Measurements from ENCODE around the gene RPS19BP1. TPM values are rescaled to one million over a fixed set of nuclear protein-coding genes. Genes with fewer than 3 reads are reported as not detected.
"Not testable (repeated sequence)": the region's sequence is repeated elsewhere in the genome, so short reads cannot be mapped to it uniquely, and the experiment has no call there.

Gene RPS19BP1
- total RNA-seq, 4 donors from 2014 or later: 144 to 176 (median 160) TPM

- ATAC-seq: no peak
- no peaks in the 10 kb centered on the region for H3K9me3 ChIP-seq
- H3K27ac ChIP-seq: peak overlapping the region in 3 of 4 donors; percentile 98 to 100 (median 100)
- no peaks in the 10 kb centered on the region for H3K27me3 ChIP-seq
- no peak for TF ChIP-seq EP300 (IDR thresholded peaks at IDR 0.05)
- peaks cover 0 to 83% (median 54%) of the 10 kb centered on the region in 3 donors for H3K4me1 ChIP-seq
- WGBS, 2 donors (ENCODE audit: low coverage in 1 of 2): 56% methylated on average over 3 of the region's 13 CpGs; no CpG with 5 or more reads in 1 of the 2 donors
- H3K36me3 ChIP-seq: peaks cover 6 to 60% of the 10 kb centered on the region in 2 donors
- H3K4me3 ChIP-seq: peak overlapping the region in 1 of 2 donors; percentile 100
These were observed 8.3 kb downstream of the RPS19BP1 start for GRCh38 chr22:39524089-39524752.

- no peak for ATAC-seq
- 10 to 20% methylated on average over 2 to 12 of the region's 14 CpGs for WGBS, 2 donors (ENCODE audit: low coverage in 1 of 2)
- H3K27me3 ChIP-seq: no peaks in the 10 kb centered on the region
- no peaks in the 10 kb centered on the region for H3K9me3 ChIP-seq
- H3K4me1 ChIP-seq: peaks cover 5 to 83% (median 46%) of the 10 kb centered on the region in 3 donors
- peak overlapping the region; percentile 98 to 100 (median 100) for H3K27ac ChIP-seq
- peak overlapping the region; percentile 98 to 100 for H3K4me3 ChIP-seq
- H3K36me3 ChIP-seq: peaks cover 6 to 46% of the 10 kb centered on the region in 2 donors
- TF ChIP-seq POLR2A (IDR thresholded peaks at IDR 0.05) (peak in 1 of 2 donors; percentile 6), POLR2AphosphoS5 (IDR thresholded peaks at IDR 0.05) (peak; percentile 72), EP300 (IDR thresholded peaks at IDR 0.05) (no peak), CTCF (IDR thresholded peaks at IDR 0.05) (no peak)
These were observed 9.8 kb downstream of the RPS19BP1 start for GRCh38 chr22:39522567-39523300.

GRCh38 chr22:39522091-39522490, 10.5 kb downstream of the RPS19BP1 start:
- 20% methylated on average over 3 of the region's 5 CpGs; no CpG with 5 or more reads in 1 of the 2 donors for WGBS, 2 donors (ENCODE audit: low coverage in 1 of 2)
- not testable (repeated sequence) for ATAC-seq, H3K27me3 ChIP-seq, H3K9me3 ChIP-seq
- Histone ChIP-seq H3K36me3 (peaks cover 6 to 50% of the 10 kb centered on the region in 2 donors), H3K27ac (peak overlapping the region; percentile 98 to 100 (median 100)), H3K4me1 (peaks cover 5 to 76% (median 39%) of the 10 kb centered on the region in 3 donors), H3K4me3 (peak overlapping the region; percentile 98 to 100)

- H3K27ac ChIP-seq: peak overlapping the region; percentile 98 to 100 (median 100)
- H3K9me3 ChIP-seq, H3K27me3 ChIP-seq, ATAC-seq: not testable (repeated sequence)
- peaks cover 6 to 58% of the 10 kb centered on the region in 2 donors for H3K36me3 ChIP-seq
- peaks cover 5 to 70% (median 38%) of the 10 kb centered on the region in 3 donors for H3K4me1 ChIP-seq
- WGBS, 2 donors (ENCODE audit: low coverage in 1 of 2): 0 to 4% methylated on average over 2 to 3 of the region's 28 CpGs
- peak overlapping the region; percentile 98 to 100 for H3K4me3 ChIP-seq
These were observed 11.3 kb downstream of the RPS19BP1 start for GRCh38 chr22:39521106-39521885.

GRCh38 chr22:39520226-39521105, 12.1 kb downstream of the RPS19BP1 start, which contains the start of gene ATF4:
Gene ATF4, plus strand, starts transcription at chr22:39520562. Its CDS starts 884 bp downstream, at chr22:39521446.
- H3K36me3 ChIP-seq: peaks cover 6 to 66% of the 10 kb centered on the region in 2 donors
- peak; percentile 70 for ATAC-seq
- no peaks in the 10 kb centered on the region for H3K9me3 ChIP-seq
- peaks cover 5 to 61% (median 36%) of the 10 kb centered on the region in 3 donors for H3K4me1 ChIP-seq
- WGBS, 2 donors (ENCODE audit: low coverage in 1 of 2): 0% methylated on average over 11 to 13 of the region's 86 CpGs
- peak within 1 kb of the TSS; percentile 98 to 100 for H3K4me3 ChIP-seq
- TF ChIP-seq POLR2A (IDR thresholded peaks at IDR 0.05) (peak; percentile 99), POLR2AphosphoS5 (IDR thresholded peaks at IDR 0.05) (peak; percentile 100), EP300 (IDR thresholded peaks at IDR 0.05) (no peak), CTCF (IDR thresholded peaks at IDR 0.05) (peak in 1 of 4 experiments; percentile 4)
- H3K27me3 ChIP-seq: no peaks in the 10 kb centered on the region
- H3K27ac ChIP-seq: peak within 1 kb of the TSS; percentile 98 to 100 (median 100)

Measured in gastroesophageal sphincter (tissue), 4 donors.